Measurements from ENCODE around the gene TMEM89.
A peak's percentile ranks its signal among the peaks of the same experiment; 100 is the strongest.

TMEM89 gene

DNA sequence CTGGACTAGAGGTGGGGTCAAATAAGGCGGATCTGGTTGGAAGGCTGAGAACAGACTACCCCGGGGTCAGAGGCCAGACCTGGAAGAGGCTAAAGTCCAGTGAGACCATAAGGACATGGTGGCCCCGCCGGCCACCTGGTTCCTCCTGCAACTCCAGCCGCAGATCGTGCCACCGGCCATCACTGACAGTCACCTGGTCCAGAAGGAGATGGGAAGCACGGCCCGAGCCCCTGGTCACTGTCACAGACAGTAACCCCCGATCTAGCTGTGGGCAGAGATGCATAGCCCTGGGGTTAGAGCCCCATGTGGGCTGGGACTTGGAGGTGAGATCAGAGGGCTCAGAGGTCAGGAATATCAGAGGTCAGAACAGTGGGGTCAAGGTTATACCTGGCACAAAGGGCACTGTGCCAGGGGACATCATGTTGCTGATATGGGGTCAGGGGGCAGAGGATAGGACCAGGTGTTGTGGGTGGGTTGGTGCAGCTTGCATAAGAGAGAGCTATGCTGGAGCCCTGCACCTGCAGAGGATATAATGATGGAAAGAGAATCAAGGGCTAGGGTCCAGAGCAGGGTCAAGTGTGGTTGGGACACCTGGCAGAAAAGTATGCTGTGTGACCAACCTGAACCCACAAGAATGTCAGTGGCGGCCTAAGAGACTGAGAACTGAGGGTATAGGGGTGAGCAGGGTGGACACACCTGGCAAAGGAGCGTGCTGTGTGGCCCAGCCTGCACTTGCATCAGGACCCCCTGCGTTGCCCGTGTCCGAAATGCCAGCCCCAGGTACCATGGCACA is 31.6 kb upstream of the TMEM89 start:
- Mint-ChIP-seq H3K4me3 (no peak overlapping the region), H3K36me3 (ENCODE audit: insufficient read depth) (peaks cover 8% of the 10 kb centered on the region), H3K27me3 (no peaks in the 10 kb centered on the region), H3K27ac (no peak overlapping the region), H3K4me1 (ENCODE audit: low read depth in 2 of 2) (peaks cover 10 to 16% of the 10 kb centered on the region in 2 donors), H3K9me3 (no peaks in the 10 kb centered on the region)
- no peak for ATAC-seq (replicated peaks)
- no peak for DNase-seq

DNA sequence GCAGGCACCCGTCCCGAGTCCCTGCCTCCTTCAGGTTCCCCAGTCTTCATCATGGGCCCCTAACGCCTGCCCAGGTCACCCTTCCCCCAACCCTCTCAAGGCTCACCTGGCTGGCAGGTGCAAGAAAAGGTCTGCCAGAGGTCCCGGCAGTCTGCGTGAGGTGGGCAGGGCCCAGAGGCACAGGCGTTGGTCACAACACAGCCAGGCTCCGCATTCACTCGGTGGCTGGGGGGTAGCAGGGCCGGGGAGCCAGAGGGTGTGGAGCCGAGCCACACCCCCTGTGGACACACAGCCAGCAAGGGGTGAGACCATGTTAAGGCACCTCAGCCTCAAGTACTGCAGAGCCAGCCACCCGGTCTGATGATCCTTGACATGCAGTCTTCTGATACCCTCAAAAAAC is 30.2 kb upstream of the TMEM89 start:
- H3K9me3 Mint-ChIP-seq: no peaks in the 10 kb centered on the region
- H3K27ac Mint-ChIP-seq: no peak overlapping the region
- DNase-seq (no peak), ATAC-seq (replicated peaks) (no peak)
- no peaks in the 10 kb centered on the region for H3K27me3 Mint-ChIP-seq
- H3K36me3 Mint-ChIP-seq (ENCODE audit: insufficient read depth): peaks cover 8% of the 10 kb centered on the region
- peaks cover 6 to 11% of the 10 kb centered on the region in 2 donors for H3K4me1 Mint-ChIP-seq (ENCODE audit: low read depth in 2 of 2)
- H3K4me3 Mint-ChIP-seq: no peak overlapping the region

DNA sequence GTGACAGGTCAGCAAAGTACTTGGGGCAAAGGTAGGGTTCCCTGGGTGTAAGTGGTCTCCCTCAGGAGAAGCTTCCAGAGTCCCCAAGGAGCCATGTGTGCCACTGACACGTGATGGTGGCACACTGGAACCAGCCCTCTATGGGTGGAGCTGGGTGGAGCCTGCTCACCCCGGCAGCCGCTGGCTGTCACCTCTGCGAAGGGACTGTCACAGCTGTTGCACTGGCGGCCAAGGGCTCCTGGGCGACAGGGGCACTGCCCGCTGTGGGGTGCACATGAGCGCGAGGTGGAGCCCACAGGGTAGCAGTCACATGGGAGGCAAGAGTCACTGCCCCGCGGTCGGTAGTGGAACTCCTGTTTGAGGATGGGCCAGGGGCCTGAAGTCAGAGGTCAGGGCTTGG is 29.2 kb upstream of the TMEM89 start:
- H3K27me3 Mint-ChIP-seq: no peaks in the 10 kb centered on the region
- DNase-seq (no peak), ATAC-seq (replicated peaks) (no peak)
- peaks cover 8% of the 10 kb centered on the region for H3K36me3 Mint-ChIP-seq (ENCODE audit: insufficient read depth)
- no peak overlapping the region for H3K27ac Mint-ChIP-seq
- H3K9me3 Mint-ChIP-seq: no peaks in the 10 kb centered on the region
- peaks cover 6 to 9% of the 10 kb centered on the region in 2 donors for H3K4me1 Mint-ChIP-seq (ENCODE audit: low read depth in 2 of 2)
- no peak overlapping the region for H3K4me3 Mint-ChIP-seq

DNA sequence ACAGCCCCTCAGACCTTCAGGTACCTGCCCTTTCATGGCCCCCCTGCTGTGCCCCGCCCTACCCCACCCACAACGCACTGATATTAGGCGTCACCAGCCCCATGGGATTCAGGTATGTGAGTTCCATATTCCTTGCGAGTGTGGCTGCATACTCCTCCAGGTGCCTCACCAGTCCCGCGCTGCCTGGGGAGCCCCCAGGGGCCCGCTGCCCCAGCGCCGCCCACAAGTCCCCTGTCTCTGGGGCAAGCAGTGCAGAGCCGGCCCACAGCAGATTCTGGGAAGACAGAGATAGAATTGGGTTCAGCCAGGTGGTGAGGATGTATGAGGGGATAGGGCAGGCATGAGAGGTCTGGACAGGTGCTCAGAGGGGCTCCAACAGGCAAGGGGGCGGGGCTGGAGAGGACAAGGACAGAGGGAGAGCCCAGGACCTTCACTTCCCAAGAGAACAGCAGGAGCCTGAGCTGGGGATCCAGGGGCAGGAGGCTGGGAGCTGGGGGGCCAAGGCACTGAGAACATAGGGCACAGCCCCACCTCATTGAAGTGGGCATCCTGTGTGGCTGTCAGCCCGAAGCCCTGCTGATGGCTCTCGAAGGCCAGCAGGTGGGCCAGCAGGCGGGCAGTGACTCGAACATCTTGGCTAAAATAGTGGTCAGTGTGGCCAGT is 26.8 kb upstream of the TMEM89 start:
- Mint-ChIP-seq H3K27me3 (no peaks in the 10 kb centered on the region), H3K27ac (no peak overlapping the region), H3K4me1 (ENCODE audit: low read depth in 2 of 2) (no peaks in the 10 kb centered on the region), H3K4me3 (no peak overlapping the region), H3K9me3 (no peaks in the 10 kb centered on the region), H3K36me3 (ENCODE audit: insufficient read depth) (peaks cover 3% of the 10 kb centered on the region)
- ATAC-seq (replicated peaks): no peak
- no peak for DNase-seq

DNA sequence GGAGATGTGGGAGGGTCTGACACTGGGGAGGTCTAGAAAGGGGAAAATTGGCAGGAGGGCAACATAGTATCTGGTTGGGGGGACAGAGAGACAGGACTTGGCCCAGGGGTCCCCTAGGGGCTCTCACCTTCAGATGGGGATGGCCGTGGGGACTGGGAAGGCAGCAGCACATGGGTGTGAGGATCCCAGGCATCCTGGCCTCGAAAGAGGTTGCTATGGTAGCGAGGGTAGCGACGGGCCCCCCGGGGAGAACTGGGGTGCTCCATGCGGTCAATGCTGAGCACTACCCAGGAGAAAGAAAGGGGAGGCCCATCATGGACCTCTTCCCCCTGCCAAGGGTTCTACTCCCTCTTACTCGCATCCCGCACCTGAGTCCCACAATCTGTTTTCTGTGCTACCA is 26.1 kb upstream of the TMEM89 start:
- Mint-ChIP-seq H3K4me1 (ENCODE audit: low read depth in 2 of 2) (no peaks in the 10 kb centered on the region), H3K4me3 (no peak overlapping the region), H3K36me3 (ENCODE audit: insufficient read depth) (peaks cover 3% of the 10 kb centered on the region), H3K27me3 (no peaks in the 10 kb centered on the region), H3K9me3 (no peaks in the 10 kb centered on the region), H3K27ac (no peak overlapping the region)
- no peak for DNase-seq
- ATAC-seq (replicated peaks): no peak

DNA sequence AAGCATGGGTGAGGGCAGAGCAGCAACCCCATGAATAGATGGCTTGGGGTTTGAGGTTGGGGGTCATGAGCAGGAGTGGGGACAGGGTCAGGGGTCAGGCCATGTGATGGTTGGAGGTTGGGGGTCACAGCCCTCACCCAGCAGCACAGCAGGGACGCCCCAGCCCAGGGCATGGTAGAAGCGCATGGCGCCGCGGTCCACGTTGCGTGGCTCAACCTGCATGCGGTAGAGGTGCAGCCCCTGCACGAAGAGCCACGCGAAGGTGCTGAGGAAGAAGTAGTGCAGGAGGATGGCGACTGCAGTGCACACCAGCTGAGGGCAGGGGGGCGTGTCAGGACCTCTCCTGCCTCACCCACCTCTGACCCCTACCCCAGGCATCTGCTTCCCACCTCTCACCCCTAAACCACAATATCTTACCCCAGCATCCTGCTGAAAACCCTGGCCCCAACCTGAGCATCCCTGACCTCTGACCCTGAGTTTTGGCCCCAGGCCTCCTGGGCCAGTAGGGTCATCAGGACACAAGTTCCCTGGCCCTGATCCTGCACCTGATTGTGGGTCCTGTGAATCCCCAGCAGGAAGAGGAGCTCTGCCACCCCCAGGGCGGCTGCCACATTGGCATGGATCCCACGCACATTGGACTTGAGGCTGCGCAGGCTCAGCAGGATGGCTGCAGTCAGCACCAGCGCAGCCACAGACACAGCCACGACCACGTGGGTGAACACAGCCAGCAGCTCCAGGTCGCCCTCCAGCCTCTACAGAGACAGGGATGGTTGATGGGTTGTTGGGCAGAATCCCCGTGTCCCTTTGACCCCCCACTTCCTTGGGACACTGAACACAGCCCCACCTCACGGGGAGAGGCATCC is 23.6 kb upstream of the TMEM89 start:
- Mint-ChIP-seq H3K27me3 (peaks cover 0 to 9% of the 10 kb centered on the region in 2 donors), H3K36me3 (ENCODE audit: insufficient read depth) (peaks cover 9% of the 10 kb centered on the region), H3K4me3 (no peak overlapping the region), H3K4me1 (ENCODE audit: low read depth in 2 of 2) (no peaks in the 10 kb centered on the region), H3K27ac (no peak overlapping the region), H3K9me3 (no peaks in the 10 kb centered on the region)
- no peak for DNase-seq
- no peak for ATAC-seq (replicated peaks)

DNA sequence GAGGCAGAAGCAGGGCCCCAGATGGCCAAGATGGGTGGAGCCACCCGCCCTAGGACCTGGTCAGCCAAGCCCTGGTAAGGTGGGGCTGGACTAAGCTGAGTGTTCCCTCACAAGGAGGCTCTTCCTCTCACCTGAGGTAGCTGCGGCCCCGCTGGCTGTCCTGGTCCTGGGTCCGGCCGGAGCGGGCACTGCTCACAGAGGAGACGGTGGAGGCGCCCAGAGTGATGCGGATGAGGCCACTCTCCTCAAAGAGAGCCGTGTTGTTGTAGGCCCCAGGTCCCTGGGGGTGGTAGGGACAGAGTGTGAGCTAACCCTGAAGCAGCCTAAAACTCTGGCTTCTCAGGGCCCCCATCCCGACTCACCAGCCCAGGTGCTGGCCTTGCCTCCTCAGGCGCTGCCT is 21.0 kb upstream of the TMEM89 start:
- no peaks in the 10 kb centered on the region for H3K9me3 Mint-ChIP-seq
- peaks cover 0 to 2% of the 10 kb centered on the region in 2 donors for H3K4me1 Mint-ChIP-seq (ENCODE audit: low read depth in 2 of 2)
- H3K4me3 Mint-ChIP-seq: no peak overlapping the region
- no peak for ATAC-seq (replicated peaks)
- peaks cover 9% of the 10 kb centered on the region for H3K36me3 Mint-ChIP-seq (ENCODE audit: insufficient read depth)
- DNase-seq: no peak
- no peak overlapping the region for H3K27ac Mint-ChIP-seq
- peaks cover 0 to 9% of the 10 kb centered on the region in 2 donors for H3K27me3 Mint-ChIP-seq

DNA sequence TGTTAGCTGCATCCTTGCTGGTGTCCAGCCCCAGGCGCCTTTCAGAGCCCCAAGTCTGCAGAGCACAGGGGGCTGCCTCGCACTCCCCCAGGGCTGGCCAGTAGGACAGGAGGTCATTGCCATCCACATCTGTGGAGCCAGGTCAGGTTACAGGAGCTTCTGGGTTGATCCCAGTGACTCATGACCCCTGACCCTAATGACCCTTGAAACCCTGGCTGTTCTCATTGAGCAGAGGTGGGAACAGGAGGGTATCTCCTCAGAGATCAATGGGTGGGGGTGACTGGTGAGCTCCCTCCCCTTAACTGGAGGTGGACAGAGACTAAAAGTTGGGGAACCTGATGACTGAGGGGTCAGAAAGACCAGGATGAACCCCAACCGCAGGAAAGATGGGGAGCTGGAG is 19.8 kb upstream of the TMEM89 start:
- H3K27ac Mint-ChIP-seq: no peak overlapping the region
- peaks cover 0 to 9% of the 10 kb centered on the region in 2 donors for H3K27me3 Mint-ChIP-seq
- H3K9me3 Mint-ChIP-seq: no peaks in the 10 kb centered on the region
- DNase-seq (no peak), ATAC-seq (replicated peaks) (no peak)
- H3K4me3 Mint-ChIP-seq: no peak overlapping the region
- H3K4me1 Mint-ChIP-seq (ENCODE audit: low read depth in 2 of 2): peaks cover 0 to 5% of the 10 kb centered on the region in 2 donors
- peaks cover 9% of the 10 kb centered on the region for H3K36me3 Mint-ChIP-seq (ENCODE audit: insufficient read depth)

DNA sequence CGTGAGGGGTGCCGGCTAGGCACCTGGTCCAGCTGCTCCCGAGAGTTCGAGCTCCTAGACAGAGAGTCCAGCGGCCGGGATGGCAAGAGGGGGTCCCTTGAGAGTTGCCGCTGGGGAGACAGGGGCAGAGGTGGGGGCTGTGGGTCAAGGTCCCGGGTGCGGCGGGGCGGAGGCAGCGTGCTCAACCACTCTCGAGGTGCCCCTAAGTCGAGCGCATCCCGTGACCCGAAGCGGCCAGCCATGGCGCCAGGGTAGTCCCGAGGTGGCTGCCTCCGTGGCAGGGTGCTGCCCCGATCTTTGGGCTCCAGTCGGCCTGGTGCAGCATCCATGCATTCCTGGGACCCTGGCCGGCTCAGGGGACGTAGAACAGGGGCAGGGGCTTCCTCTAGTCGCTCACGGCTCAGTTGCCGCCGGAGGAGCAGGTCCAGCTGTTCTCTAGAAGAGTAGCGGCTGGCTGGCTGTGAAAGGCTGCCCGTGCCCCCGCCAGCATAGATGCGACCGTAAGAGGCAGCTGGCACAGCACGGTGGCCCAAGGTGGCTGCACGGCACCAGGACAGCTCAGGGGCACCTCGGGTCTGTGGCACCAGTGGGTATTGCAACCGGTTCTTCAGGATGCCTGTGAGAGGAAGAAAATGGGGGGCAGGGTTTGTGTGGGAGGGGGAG is 18.5 kb upstream of the TMEM89 start:
- ATAC-seq (replicated peaks) (no peak), DNase-seq (no peak)
- Mint-ChIP-seq H3K4me3 (no peak overlapping the region), H3K27ac (no peak overlapping the region), H3K9me3 (no peaks in the 10 kb centered on the region), H3K27me3 (peaks cover 0 to 9% of the 10 kb centered on the region in 2 donors), H3K36me3 (ENCODE audit: insufficient read depth) (peaks cover 12% of the 10 kb centered on the region), H3K4me1 (ENCODE audit: low read depth in 2 of 2) (peaks cover 0 to 8% of the 10 kb centered on the region in 2 donors)

DNA sequence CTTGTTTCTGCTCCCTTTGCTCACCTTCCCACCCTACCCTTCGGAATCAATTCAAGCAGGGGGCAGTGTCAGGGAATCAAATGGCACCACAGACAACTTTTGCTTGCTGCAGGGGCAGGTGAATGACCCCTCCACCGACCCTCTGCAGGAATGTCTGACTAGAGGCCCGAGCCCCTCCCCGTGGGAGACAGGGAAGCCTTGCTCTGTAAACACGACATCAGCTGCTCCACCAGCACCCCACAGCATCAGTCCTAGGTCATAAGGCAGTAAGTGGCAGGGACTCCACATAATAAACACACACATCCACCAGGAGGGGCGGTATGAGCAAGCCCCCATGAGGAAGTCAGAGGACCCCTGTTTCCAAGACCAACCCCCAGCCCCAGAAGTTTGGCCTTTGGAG is 15.7 kb upstream of the TMEM89 start:
- no peaks in the 10 kb centered on the region for H3K9me3 Mint-ChIP-seq
- DNase-seq (no peak), ATAC-seq (replicated peaks) (no peak)
- H3K4me3 Mint-ChIP-seq: peak overlapping the region in 1 of 2 donors; percentile 62
- peaks cover 0 to 9% of the 10 kb centered on the region in 2 donors for H3K27me3 Mint-ChIP-seq
- peaks cover 10 to 18% of the 10 kb centered on the region in 2 donors for H3K4me1 Mint-ChIP-seq (ENCODE audit: low read depth in 2 of 2)
- H3K27ac Mint-ChIP-seq: peak overlapping the region in 1 of 2 donors; percentile 54
- H3K36me3 Mint-ChIP-seq (ENCODE audit: insufficient read depth): peaks cover 8% of the 10 kb centered on the region

DNA sequence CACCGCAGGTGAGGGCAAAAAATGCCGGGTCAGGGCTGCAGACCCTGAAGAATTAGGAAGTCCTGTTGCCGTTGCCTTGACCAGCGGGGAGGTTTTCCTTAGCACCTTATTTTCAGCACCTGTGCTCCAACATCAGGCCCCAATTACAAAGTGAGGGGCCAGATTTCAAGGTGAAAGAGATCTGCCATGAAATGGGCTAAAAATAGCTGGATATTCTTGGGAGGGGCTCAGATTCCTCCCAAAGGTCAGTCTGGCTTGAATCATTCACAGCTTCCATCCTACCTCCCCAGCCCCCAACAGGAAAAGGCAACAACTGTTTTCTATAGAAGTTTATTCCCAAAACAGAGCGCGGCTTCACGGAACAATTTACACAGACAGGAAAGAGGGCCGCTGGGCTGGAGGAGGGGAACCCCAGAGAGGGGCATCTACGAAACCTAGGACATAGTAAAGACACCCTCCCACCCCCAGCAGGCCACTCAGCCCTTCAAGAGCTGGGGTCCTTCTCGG is 14.6 kb upstream of the TMEM89 start:
- Mint-ChIP-seq H3K4me3 (peak overlapping the region; percentile 80 to 89), H3K4me1 (ENCODE audit: low read depth in 2 of 2) (peaks cover 14 to 18% of the 10 kb centered on the region in 2 donors), H3K27ac (no peak overlapping the region), H3K36me3 (ENCODE audit: insufficient read depth) (peaks cover 2% of the 10 kb centered on the region), H3K27me3 (no peaks in the 10 kb centered on the region), H3K9me3 (no peaks in the 10 kb centered on the region)
- no peak for ATAC-seq (replicated peaks)
- no peak for DNase-seq

DNA sequence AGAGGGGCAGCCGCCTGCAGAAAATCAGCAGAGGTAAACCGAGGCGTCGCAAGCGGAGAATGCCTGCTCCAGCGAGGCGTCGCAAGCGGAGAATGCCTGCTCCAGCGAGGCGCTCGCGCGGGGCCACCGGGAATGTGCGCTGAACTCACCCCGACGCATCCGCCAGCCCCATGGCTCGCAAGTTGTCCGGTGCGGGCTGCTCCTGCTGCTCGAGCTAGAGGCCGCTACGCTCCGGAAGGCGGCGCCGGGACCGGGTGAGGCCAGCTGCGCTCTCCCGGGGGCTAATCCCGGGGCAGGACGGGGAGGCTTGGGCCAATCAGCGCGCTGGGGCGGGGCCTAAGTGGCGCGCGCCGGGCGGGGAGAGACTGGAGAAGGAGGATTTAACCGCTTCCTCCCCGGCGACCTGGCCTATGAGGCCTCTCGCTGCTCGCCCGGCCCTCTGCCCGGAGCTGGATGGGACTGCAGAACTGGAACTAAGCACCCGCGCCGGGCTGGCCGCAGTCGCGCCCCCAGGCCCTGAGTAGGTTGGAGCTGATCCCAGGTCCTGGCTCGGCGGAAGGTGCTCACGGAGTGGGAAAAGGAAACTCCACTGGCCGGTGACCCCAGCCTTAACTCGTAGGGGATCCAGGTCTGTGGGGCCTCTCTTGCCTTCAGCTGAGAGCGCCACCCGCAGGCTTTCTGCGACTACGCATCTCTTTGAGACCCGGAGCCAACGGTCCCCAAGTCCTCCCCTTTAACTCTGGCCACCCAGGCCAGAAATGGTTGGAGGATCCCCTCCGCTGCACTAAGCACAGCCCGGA is 13.9 kb upstream of the TMEM89 start, which contains the start of gene SLC26A6:
SLC26A6 (minus strand) TSS at position 240 of the 800 bp plus-strand sequence; CDS start at position 172, 68 bp downstream.
- Mint-ChIP-seq H3K27ac (peak within 1 kb of the TSS; percentile 61 to 82), H3K9me3 (no peaks in the 10 kb centered on the region)
- peak; percentile 97 for ATAC-seq (replicated peaks)

More for the DNA sequence above, 13.9 kb upstream of the TMEM89 start, which contains the start of gene SLC26A6:
- Mint-ChIP-seq H3K36me3 (ENCODE audit: insufficient read depth) (peaks cover 2% of the 10 kb centered on the region), H3K27me3 (no peaks in the 10 kb centered on the region), H3K4me3 (peak within 1 kb of the TSS; percentile 80 to 89), H3K4me1 (ENCODE audit: low read depth in 2 of 2) (peaks cover 14 to 18% of the 10 kb centered on the region in 2 donors)
- DNase-seq: peak; percentile 88 to 90 (median 89)

All from effector memory CD8-positive, alpha-beta T cell (primary cell).